GM21576 (cell line): ENCODE measurements around the gene PLD1.
"Not testable (repeated sequence)": the region's sequence is repeated elsewhere in the genome, so short reads cannot be mapped to it uniquely, and the experiment has no call there.

Experiments used
- ATAC-seq: cut with Tn5 transposase; IDR thresholded peaks from one replicate; pipeline ENCODE4 v1.9.1; 2021; ENCODE audit warnings: mild to moderate bottlenecking, moderate library complexity; ENCODE audit not compliant: unreplicated experiment

Gene PLD1

DNA sequence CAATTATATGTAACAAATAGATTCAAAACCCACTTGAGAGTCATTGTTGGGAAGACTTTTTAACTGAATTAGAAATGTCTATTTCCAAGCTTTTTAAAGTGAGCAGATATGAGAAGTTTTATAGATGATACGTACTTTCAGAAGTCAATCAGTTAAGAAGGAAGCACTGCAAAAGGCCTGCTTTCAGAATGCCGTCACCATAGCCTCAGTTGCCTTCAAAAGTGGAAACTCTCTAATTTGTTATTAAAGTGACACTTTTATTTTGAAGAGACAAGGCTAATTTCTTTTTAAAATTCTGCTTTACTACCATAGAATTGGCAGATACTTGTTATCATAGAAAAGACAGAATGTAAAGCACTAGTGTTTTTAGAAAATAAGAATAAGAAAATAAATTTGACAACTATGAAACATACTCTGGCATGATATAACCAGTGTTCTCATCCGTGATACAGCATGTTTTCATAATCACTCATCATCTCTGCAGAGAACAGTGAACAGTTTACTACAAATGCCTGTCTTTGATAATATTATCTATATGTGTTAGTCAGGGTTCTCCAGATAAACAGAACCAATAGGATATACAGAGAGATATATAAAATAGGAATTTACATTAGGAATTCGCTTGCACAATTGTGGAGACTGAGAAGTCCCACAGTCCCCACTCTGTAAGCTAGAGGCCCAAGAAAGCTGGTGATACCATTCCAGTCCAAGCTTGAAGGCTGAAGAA, 7.0 kb upstream of the PLD1 start:
- no peak for ATAC-seq

DNA sequence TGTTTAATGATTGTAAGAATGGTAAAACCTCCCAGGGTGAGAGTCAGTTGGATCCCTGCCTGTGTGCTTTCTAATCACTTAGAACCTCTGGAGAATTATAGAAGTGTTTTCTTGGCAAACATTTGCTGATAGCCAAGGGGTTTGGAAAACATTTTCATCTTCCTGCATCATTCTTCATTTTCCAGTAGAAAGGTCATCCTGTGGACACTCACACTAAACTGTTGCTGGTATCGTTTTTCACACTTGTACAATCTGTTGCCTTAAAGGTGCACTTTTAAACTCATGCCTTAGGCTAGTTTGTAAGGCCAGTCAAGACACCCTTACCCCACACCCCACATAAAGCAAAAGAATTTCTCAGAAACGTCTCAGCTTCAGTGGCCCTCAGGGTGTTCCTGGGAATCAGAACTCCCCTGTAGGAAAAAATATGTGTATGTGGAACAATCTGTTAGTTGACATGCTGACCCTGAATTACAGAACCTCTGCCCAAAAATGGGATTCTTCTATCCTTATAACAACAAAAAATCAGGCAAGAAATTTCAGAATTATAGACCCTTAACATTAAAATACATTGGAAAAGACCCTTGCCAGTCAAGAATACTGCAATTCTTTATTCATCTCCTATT, 5.8 kb upstream of the PLD1 start:
- ATAC-seq, result no peak

DNA sequence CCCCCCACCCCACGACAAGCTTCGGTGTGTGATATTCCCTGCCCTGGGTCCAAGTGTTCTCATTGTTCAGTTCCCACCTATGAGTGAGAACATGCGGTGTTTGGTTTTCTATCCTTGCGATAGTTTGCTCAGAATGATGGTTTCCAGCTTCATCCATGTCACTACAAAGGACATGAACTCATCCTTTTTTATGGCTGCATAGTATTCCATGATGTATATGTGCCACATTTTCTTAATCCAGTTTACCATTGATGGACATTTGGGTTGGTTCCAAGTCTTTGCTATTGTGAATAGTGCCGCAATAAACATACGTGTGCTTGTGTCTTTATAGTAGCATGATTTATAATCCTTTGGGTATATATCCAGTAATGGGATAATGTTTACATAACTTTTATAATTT, 4.4 kb upstream of the PLD1 start:
- not testable (repeated sequence) for ATAC-seq

DNA sequence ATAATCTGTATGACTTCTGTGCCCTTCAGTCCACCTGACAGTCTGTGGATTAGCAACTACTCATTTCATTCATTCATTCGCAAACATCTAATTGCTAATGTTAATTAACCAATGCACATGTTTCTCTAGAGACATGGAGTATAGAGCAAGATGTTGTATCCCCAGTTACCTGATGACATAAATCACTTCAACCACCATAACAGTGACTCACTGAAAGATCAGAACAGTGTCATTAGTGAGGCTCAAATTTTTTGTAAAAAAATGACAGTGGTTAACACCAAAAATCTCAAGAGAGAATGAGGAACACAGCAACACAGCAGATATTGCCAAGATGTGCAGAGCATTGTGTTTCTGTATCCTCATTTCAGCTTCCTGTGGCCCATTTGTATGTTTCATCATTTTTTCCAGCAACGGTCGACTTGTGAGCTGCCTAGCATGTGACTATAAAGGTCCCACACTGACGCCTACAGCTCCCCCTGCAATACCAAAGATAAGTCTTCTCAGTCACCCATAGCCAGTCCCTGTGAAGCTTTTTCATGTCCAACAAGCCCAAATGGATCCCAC, 3.7 kb upstream of the PLD1 start:
- ATAC-seq, result no peak

DNA sequence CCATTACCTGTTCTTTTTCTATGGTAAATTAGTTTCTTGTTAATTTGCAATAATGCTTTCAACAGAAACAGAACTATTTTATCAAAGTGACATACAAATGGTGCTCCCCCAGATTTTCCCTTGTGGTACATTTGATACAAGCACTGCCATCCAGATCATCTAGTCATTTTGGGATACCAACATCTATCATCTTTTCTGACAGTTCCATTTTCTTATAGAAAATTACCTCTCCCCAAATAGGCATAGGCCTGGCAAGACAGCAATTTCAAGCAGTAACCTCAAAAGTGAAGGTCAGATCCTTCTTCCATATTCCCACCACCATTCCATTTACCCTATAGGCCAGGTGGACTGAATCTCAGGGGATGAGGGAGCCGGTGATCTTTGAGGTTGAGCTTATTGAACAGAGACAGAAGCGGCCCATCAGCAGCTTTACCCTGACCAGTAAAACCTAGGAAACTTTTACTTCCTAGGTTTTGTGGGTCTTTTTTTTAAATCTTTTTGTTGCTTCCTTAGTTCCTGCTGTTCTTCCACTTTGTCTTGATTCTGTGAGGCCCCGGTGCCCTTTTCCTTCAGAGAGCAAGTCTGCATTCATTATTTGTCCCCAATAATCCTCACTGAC, 3.1 kb upstream of the PLD1 start:
- ATAC-seq, result no peak

DNA sequence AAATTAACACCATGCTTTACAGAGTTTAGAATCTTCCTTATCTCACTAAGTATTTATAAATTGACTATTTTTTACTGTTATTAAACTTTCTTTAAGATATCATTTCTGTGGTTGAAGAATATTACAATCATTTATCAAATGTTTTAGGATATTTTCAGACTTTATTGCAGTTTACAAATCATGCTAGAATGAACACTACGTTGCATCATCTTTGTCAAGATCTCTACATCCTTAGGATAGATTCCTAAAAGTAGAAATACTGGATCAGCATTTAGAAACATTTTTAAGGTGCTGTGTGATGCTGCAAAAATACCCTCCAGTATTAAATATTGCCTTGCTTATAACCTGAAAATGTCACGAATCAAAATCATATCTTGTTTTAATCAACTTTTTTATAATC, 2.5 kb upstream of the PLD1 start:
- ATAC-seq, result no peak

- no peak for ATAC-seq
These were observed 1.6 kb upstream of the PLD1 start for GRCh38 chr3:171811913-171812335.

- ATAC-seq, result no peak
These were observed 1.1 kb upstream of the PLD1 start for GRCh38 chr3:171811295-171811912.

- ATAC-seq, result no peak
These were observed 479 bp upstream of the PLD1 start for GRCh38 chr3:171810629-171811294.

DNA sequence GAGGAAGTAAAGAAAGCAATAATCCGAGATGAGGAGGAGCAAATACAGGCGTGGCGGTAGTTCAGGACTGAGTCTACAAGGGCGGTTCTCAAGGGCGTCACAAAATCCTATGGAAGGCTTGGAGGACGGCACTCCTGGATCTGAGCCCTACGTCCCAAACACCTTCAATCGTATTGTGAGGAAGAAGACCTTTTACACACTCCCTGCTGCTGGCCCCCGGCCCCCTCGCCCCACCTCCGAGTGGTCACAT, 747 bp downstream of the PLD1 start:
- peak; percentile 25 for ATAC-seq

- ATAC-seq, result no peak
These were observed 2.5 kb downstream of the PLD1 start for GRCh38 chr3:171807806-171808205.

DNA sequence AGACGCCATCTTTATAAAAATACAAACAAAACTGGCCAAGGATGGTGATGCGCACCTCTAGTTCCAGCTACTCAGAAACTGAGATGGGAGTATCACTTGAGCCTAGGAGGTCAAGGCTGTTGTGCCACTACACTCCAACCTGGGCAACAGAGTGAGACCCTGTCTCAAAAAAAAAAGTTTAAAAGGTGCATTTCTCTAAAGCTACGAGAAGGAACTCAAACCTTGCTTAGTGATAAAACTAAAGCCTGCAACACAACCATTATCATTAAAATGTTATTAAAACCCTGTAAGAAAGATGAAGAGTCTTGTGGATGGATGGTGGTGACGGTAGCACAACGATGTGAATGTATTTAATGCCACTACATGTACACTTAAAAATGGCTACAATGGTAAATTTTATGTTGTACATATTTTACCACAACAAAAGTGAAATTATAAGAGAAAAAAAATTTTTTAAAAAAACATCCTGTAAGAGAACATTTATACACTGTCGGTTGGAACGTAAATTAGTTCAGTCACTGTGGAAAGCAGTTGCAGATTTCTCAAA, 3.1 kb downstream of the PLD1 start:
- no peak for ATAC-seq

DNA sequence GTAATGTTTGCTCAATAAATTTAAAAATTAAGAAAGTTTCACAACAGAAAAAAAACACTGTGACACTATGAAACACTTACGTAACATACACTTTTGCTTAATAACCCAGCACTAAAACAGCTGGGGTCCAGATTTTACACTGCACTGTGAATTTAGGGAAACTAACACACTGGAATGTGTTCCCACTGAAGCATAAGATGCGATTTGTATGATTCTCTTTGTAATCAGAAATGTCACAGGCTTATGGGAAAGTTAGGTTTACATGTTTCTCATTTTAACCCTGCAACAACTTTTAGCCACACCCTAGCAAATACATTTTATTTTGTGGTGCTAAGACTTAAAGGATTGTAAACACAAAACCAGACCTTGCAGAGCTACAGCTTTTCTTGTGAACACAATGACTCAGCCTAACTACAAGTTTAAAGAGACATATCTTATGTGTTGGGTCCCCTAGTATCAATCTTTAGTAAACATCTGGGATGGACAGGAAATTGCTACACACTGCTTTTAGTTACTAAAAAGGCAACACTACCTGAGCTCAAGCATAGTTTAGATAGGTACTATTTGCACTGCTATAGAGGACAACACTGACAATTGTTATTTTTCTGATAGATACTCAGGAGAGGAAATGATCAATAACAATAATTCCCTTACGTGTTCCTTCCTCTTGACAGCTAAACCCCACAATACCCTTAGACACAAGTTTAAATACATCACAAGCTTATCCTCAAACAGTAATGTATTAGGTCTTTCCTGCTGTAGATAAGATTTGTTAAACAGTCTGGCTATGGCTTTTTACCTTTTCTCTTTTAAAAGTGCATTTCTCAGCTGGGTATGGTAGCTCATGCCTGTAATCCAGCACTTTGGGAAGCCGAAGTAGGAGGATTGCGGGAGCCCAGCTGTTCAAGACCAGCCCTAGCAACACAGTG, 3.8 kb downstream of the PLD1 start:
- ATAC-seq, result no peak

- no peak for ATAC-seq
These were observed 4.6 kb downstream of the PLD1 start for GRCh38 chr3:171805687-171806086.

GRCh38 chr3:171804618-171805389, 5.5 kb downstream of the PLD1 start:
- ATAC-seq, result no peak

DNA sequence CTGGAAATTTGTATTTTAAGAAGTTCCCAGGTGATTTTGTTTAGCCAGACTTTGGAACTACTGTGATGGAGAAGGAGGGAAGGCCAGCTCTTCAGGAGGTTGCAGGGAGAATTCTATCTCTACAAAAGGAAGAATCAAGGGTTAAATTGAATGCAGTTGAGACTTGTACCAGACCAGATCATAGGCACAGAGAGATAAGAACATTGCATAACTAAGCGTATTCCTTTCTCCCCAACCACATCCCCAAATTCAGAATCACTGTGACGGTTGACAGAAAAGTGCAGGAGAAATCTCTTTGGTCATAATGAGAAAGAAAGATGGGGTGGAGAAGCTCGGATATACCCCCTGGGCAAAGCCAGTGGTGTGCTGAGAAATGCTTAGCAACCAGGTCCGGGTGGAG, 7.2 kb downstream of the PLD1 start:
- no peak for ATAC-seq

- no peak for ATAC-seq
These were observed 7.7 kb downstream of the PLD1 start for GRCh38 chr3:171802590-171802956.

- ATAC-seq, result no peak
These were observed 8.3 kb downstream of the PLD1 start for GRCh38 chr3:171801738-171802589.
